Lower leg skin (tissue), 3 donors: ENCODE measurements around the gene UGT1A5.

ENCODE experiments used
- CTCF ChIP-seq, 3 donors: fragments of 450-650 bp; IDR thresholded peaks; one replicate each; pipeline ENCODE4 v1.5.1; 2016; ENCODE audit warnings: antibody characterized with exemption in 3 of 3, mild to moderate bottlenecking in 3 of 3, moderate library complexity in 2 of 3
- POLR2A ChIP-seq, 2 donors: fragments of 450-650 bp; IDR thresholded peaks; one replicate each; pipeline ENCODE4 v1.6.1; 2016 to 2017; ENCODE audit warnings: antibody characterized with exemption in 2 of 2, mild to moderate bottlenecking in 1 of 2, moderate library complexity in 1 of 2

GRCh38 chr2:233743464-233744259, 31.0 kb downstream of the UGT1A5 start:
- TF ChIP-seq CTCF (IDR thresholded peaks at IDR 0.05) = no peak
- no peak for TF ChIP-seq POLR2A (IDR thresholded peaks at IDR 0.05)
